ENCODE results near the gene NHSL2.

DNA sequence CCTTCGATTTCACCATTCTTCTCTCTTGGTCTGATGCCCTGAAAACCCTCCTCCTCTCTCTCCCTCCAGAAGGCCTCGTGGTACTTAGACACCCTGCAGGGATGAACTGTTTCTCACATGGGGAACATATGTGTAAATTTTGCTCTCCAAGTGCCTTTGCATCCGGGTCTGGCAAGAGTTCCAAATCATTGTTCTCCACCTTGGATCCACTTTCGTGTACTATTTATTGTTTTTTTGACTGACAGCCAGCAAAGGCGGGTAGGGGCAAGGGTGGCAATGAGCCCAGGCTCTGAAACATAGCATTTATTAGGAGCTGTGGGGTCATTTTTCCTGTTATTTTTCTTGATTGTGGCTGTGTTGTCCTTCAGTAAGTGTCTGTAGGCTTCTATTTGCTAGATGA is 139.4 kb downstream of the NHSL2 start:
- TF ChIP-seq POLR2A (IDR thresholded peaks at IDR 0.05; ENCODE audit: low read depth, low read length) (no peak), POLR2AphosphoS5 (IDR thresholded peaks at IDR 0.05; ENCODE audit: low read depth, low read length) (no peak)
